GM18907 (cell line): ENCODE measurements around the gene PAPSS2.

ENCODE experiments used
- ATAC-seq: cut with Tn5 transposase; IDR thresholded peaks from one replicate; pipeline ENCODE4 v1.9.1; 2021; ENCODE audit warnings: mild to moderate bottlenecking, moderate library complexity; ENCODE audit not compliant: unreplicated experiment

PAPSS2 gene

DNA sequence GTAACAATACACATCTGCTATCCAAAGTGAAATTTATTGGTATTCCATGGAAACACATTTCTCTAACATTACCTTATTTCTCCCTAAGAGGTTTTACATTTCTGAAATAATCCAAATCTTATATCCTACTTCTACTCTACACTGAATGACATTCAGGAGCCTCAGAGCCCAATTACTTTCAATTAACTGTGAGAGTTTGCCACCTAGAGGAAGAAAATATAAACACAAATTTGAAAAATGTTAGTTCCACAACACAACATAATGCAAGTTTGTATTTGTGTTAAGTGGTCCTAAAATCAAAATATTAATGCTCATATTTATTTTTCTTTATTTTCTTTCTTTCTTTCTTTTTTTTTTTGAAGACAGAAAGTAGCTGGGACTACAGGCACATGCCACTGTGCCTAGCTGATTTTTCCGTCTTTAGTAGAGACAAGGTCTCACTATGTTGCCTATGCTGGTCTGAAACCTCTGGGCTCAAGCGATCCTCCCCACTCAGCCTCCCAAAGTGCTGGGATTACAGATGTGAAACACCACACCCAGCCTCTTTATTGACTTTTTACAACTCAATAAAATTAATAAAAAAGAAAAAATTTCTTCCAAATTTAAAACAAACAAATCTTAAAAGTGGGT, 112.3 kb downstream of the PAPSS2 start:
- no peak for ATAC-seq

DNA sequence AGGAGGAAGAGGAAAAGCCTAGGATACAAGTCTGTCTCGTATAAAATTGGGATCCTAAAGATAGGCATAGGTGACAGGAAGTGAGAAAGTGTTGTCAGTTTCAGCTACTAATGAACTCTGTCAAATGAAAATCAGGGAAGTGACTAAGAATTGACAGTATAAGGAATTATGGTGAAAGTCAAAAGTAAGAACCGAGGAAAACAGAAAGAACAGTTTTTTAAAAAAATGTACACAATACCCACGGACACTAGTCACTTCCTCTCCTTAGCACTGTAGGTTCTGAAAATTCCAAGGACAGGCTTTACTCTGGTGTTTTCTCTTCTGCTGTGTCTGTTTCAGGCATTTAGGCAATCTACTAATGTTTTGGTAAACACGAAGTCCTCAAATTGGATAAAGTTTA, 116.1 kb downstream of the PAPSS2 start:
- no peak for ATAC-seq

GRCh38 chr10:87776328-87776727, 116.7 kb downstream of the PAPSS2 start:
- ATAC-seq, result no peak

GRCh38 chr10:87781545-87781944, 121.9 kb downstream of the PAPSS2 start:
- ATAC-seq, result no peak

GRCh38 chr10:87782721-87783120, 123.0 kb downstream of the PAPSS2 start:
- no peak for ATAC-seq

DNA sequence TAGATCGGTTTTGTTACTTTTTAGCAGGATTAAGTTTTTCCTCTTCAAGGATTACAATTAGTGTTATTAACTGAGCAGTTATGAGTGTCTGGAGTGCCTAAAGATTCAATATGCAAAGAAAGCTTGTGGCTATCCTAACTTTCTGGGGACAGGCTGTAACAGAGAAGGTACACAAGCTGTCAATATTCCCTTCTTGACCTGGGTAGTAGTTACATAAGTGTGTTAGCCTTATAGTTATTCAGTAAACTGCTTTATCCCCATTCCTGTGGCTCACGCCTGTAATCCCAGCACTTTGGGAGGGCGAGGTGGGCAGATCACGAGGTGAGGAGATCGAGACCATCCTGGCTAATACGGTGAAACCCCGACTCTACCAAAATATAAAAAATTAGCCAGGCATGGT, 126.7 kb downstream of the PAPSS2 start:
- no peak for ATAC-seq

DNA sequence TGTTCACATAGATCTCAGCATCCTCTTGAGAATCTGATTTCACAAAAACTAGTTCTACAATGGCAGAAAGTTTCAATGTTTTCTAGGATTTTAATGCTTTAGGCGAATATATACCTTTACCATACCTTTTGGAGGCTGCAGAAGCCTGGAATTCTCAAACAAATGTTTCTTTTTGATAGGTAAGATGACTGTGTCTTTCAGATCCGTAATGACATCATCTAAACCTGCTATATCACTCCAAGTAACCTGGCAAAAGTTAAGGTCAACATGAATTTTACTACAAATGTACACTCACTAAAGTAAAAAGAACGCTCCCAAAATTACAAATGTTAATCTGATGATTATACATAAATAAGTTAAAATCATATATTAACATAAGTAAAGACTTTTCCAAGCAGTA, 130.5 kb downstream of the PAPSS2 start:
- no peak for ATAC-seq

- no peak for ATAC-seq
These were observed 134.6 kb downstream of the PAPSS2 start for GRCh38 chr10:87794285-87794684.
